H1 (cell line): ENCODE data around the gene OCLN. TPM values are rescaled to one million over a fixed set of nuclear protein-coding genes. Genes with fewer than 3 reads are reported as not detected.

ENCODE experiments used
- CTCF ChIA-PET: fragments of 300-600 bp; sonication (Branson Sonifier 250); formaldehyde crosslinking; loops from one replicate; lab custom pipeline; 2021; ENCODE audit not compliant: partially characterized antibody; lab: Charles Lee
- POLR2A ChIA-PET: fragments of 300-600 bp; sonication (Branson Sonifier 250); formaldehyde crosslinking; loops from one replicate; lab custom pipeline; 2021; ENCODE audit warnings: inconsistent platforms; ENCODE audit not compliant: partially characterized antibody; lab: Charles Lee
- DNase-seq, 2 experiments: peaks; one replicate each; pipeline versions ENCODE4 v3.0.0 to v3.0.0-alpha.2; 2010 to 2022; ENCODE audit warnings: low spot score in 2 of 2, low read depth in 1 of 2, mixed read lengths in 1 of 2
- FAIRE-seq: peaks from 2 replicates; lab custom pipeline; 2011; peaks lifted over from hg19 to GRCh38; lab: Jason Lieb, UNC
- H2AFZ ChIP-seq: 2 replicates; pipeline ENCODE4 v1.8.1; 2012; ENCODE audit warnings: low read length, inconsistent platforms
- H2AK5ac ChIP-seq: 2 replicates; pipeline ENCODE4 v1.6.1; 2013; ENCODE audit warnings: low read depth, low read length
- H2BK120ac ChIP-seq: replicated peaks from 2 replicates; pipeline ENCODE3; 2013; ENCODE audit warnings: low read depth, low read length, inconsistent platforms
- H2BK12ac ChIP-seq: 2 replicates; pipeline ENCODE4 v1.6.1; 2013; ENCODE audit warnings: low read depth, low read length
- H2BK15ac ChIP-seq: 2 replicates; pipeline ENCODE4 v1.6.1; 2013; ENCODE audit warnings: low read length
- H2BK20ac ChIP-seq: 2 replicates; pipeline ENCODE4 v1.6.1; 2013; ENCODE audit warnings: low read length
- H2BK5ac ChIP-seq: 2 replicates; pipeline ENCODE4 v1.6.1; 2013; ENCODE audit warnings: low read depth, low read length
- H3K14ac ChIP-seq: 2 replicates; pipeline ENCODE4 v1.6.1; 2013; ENCODE audit warnings: inconsistent platforms; ENCODE audit not compliant: insufficient read length
- H3K18ac ChIP-seq: 2 replicates; pipeline ENCODE4 v1.6.1; 2013; ENCODE audit warnings: low read length; ENCODE audit errors: extremely low read depth
- H3K23ac ChIP-seq: 2 replicates; pipeline ENCODE4 v1.6.1; 2013; ENCODE audit warnings: inconsistent platforms; ENCODE audit not compliant: insufficient read length
- H3K23me2 ChIP-seq: 2 replicates; pipeline ENCODE4 v1.6.1; 2013; ENCODE audit warnings: low read depth, low read length
- H3K27ac ChIP-seq: 2 replicates; pipeline ENCODE4 v1.6.1; 2011; ENCODE audit warnings: low read depth, low read length, inconsistent platforms
- H3K27me3 ChIP-seq, 4 experiments: replicated peaks in 1 of 4; 1 replicate in 1 of 4; 2 replicates in 3 of 4; pipeline versions ENCODE4 v1.6.1 to v1.8.1; 2011 to 2013; ENCODE audit warnings: low read length in 3 of 4, mild to moderate bottlenecking in 3 of 4, inconsistent platforms in 2 of 4, mixed read lengths in 2 of 4, moderate library complexity in 1 of 4; ENCODE audit not compliant: control insufficient read depth in 3 of 4, insufficient read depth in 3 of 4; ENCODE audit errors: extremely low read depth in 1 of 4
- H3K36me3 ChIP-seq, 4 experiments: 2 replicates each; pipeline versions ENCODE4 v1.6.1 to v1.8.1; 2011 to 2013; ENCODE audit warnings: mild to moderate bottlenecking in 4 of 4, low read length in 3 of 4, moderate library complexity in 2 of 4, control low read depth in 1 of 4, inconsistent platforms in 1 of 4; ENCODE audit not compliant: insufficient read depth in 4 of 4, control insufficient read depth in 2 of 4
- H3K4ac ChIP-seq: replicated peaks from 2 replicates; pipeline ENCODE3; 2013; ENCODE audit warnings: low read length, low read depth, mixed read lengths, inconsistent platforms; ENCODE audit not compliant: insufficient read length
- H3K4me1 ChIP-seq, 4 experiments: replicated peaks in 1 of 4; 1 replicate in 1 of 4; 2 replicates in 3 of 4; pipeline versions ENCODE4 v1.6.1 to v1.8.1; 2011 to 2013; ENCODE audit warnings: low read length in 3 of 4, inconsistent platforms in 2 of 4, mixed read lengths in 1 of 4; ENCODE audit not compliant: insufficient read depth in 4 of 4, control insufficient read depth in 3 of 4
- H3K4me2 ChIP-seq, 2 experiments: 2 replicates each; pipeline versions ENCODE4 v1.6.1 to v1.8.1; 2011 to 2013; ENCODE audit warnings: low read depth in 2 of 2, low read length in 2 of 2, control low read depth in 1 of 2, inconsistent platforms in 1 of 2, mild to moderate bottlenecking in 1 of 2; ENCODE audit not compliant: insufficient read depth in 1 of 2
- H3K4me3 ChIP-seq, 4 experiments: fragments of 200-600, 300-600 bp in 1 of 4; sonication (generic), shearing (Covaris generic), sonication (Bioruptor Twin) in 1 of 4; 2 replicates each; pipeline versions ENCODE4 v1.5.1 to v1.8.1; 2011 to 2016; ENCODE audit warnings: low read length in 4 of 4, low read depth in 3 of 4, control low read depth in 2 of 4, inconsistent platforms in 2 of 4, mild to moderate bottlenecking in 2 of 4, mixed read lengths in 1 of 4, moderate library complexity in 1 of 4; ENCODE audit not compliant: insufficient read depth in 2 of 4; ENCODE audit errors: extremely low read depth in 1 of 4
- H3K56ac ChIP-seq: replicated peaks from 2 replicates; pipeline ENCODE3; 2013; ENCODE audit warnings: low read depth, mild to moderate bottlenecking, mixed read lengths, low read length, inconsistent platforms; ENCODE audit not compliant: insufficient read length
- H3K79me1 ChIP-seq: 2 replicates; pipeline ENCODE4 v1.6.1; 2013; ENCODE audit warnings: low read depth, low read length, control low read depth
- H3K79me2 ChIP-seq, 2 experiments: 2 replicates each; pipeline versions ENCODE4 v1.6.1 to v1.8.1; 2012 to 2013; ENCODE audit warnings: low read length in 2 of 2, mild to moderate bottlenecking in 2 of 2, inconsistent platforms in 1 of 2; ENCODE audit not compliant: insufficient read depth in 2 of 2, control insufficient read depth in 1 of 2
- H3K9ac ChIP-seq, 4 experiments: replicated peaks in 1 of 4; 1 replicate in 1 of 4; 2 replicates in 3 of 4; pipeline versions ENCODE4 v1.6.1 to v1.8.1; 2011 to 2013; ENCODE audit warnings: low read depth in 3 of 4, low read length in 3 of 4, control low read depth in 2 of 4, mild to moderate bottlenecking in 2 of 4, moderate library complexity in 2 of 4, inconsistent platforms in 1 of 4; ENCODE audit errors: extremely low read depth in 1 of 4
- H3K9me3 ChIP-seq, 2 experiments: 2 replicates each; pipeline versions ENCODE4 v1.6.1 to v1.8.1; 2012 to 2013; ENCODE audit warnings: mild to moderate bottlenecking in 2 of 2, moderate library complexity in 2 of 2, control low read depth in 1 of 2, inconsistent platforms in 1 of 2, low read depth in 1 of 2, low read length in 1 of 2, mixed read lengths in 1 of 2; ENCODE audit not compliant: insufficient read depth in 2 of 2
- H4K20me1 ChIP-seq, 2 experiments: replicated peaks in 1 of 2; 2 replicates each; pipeline versions ENCODE3 to v1.8.1; 2011 to 2013; ENCODE audit warnings: inconsistent platforms in 2 of 2, low read length in 2 of 2, mild to moderate bottlenecking in 1 of 2; ENCODE audit not compliant: insufficient read depth in 2 of 2, control insufficient read depth in 1 of 2
- H4K5ac ChIP-seq: 2 replicates; pipeline ENCODE4 v1.6.1; 2013; ENCODE audit warnings: low read length, low read depth, mixed read lengths, inconsistent platforms; ENCODE audit not compliant: insufficient read length
- H4K8ac ChIP-seq: 2 replicates; pipeline ENCODE4 v1.8.0; 2013; ENCODE audit warnings: mild to moderate bottlenecking, moderate library complexity, low read length, inconsistent platforms; ENCODE audit not compliant: insufficient read depth; ENCODE audit errors: extremely low read depth
- H4K91ac ChIP-seq: replicated peaks from 2 replicates; pipeline ENCODE3; 2013; ENCODE audit warnings: low read length, mixed read lengths, inconsistent platforms; ENCODE audit not compliant: insufficient read length
- HDAC6 ChIP-seq: IDR thresholded peaks from one replicate; pipeline ENCODE4 v1.7.1; 2012; ENCODE audit warnings: low read depth, mild to moderate bottlenecking, inconsistent platforms, low read length, moderate library complexity
- JUND ChIP-seq: IDR thresholded peaks from 2 replicates; pipeline ENCODE4 v1.6.1; 2011; ENCODE audit warnings: mild to moderate bottlenecking, improper control_type of control experiment, low read length
- WGBS, 2 experiments: shearing (Covaris generic) in 1 of 2; methylation state at CpG; one replicate each; pipeline versions ENCODE4 v1.1.6 to v1.1.7; 2013 to 2015; ENCODE audit warnings: low lambda C conversion rate in 2 of 2, mixed read lengths in 2 of 2, inconsistent platforms in 1 of 2, low coverage in 1 of 2, missing lambda C conversion rate in 1 of 2; ENCODE audit not compliant: insufficient replicate concordance in 2 of 2, insufficient coverage in 1 of 2, insufficient read length in 1 of 2; ENCODE audit errors: extremely low coverage in 1 of 2, missing lambda C conversion rate in 1 of 2; 5-methylcytosine and 5-hydroxymethylcytosine counted together
- polyA plus RNA-seq, 7 experiments: library from polyadenylated mRNA; depleted of rRNA in 3 of 7; stranded (reverse) in 5 of 7; unstranded in 2 of 7; fragments of >200 nt in 5 of 7; fragments of 200-250 nt in 2 of 7; gene quantifications; 1 replicate in 5 of 7; 2 replicates in 1 of 7; 4 replicates in 1 of 7; pipeline versions ENCODE4 v1.2.1 to v1.2.3, GENCODE V29; 2011 to 2013; ENCODE audit warnings: missing spikeins in 2 of 7, mixed read lengths in 2 of 7
- total RNA-seq: library from RNA; stranded (reverse); fragmentation: NEBNext Ultra II Directional; extraction: Animal tissue kit (Norgen Biotek cat#: 25700); gene quantifications from 2 replicates; pipeline ENCODE4 v1.2.1, GENCODE V29; 2021

OCLN gene
- total and polyA plus RNA-seq, 2 of the 8 experiments (the other 6 are each of a cell fraction or from before 2014, with no cell fraction given) = 27.9 to 85.5 TPM

GRCh38 chr5:69502767-69503488 is 10.3 kb downstream of the OCLN start:
- Histone ChIP-seq H3K14ac (no peak overlapping the region), H3K27ac (peak overlapping the region; percentile 13; the same call in 1 of the 2 replicates), H3K9me3 (no peaks in the 10 kb centered on the region), H4K5ac (no peak overlapping the region)
- DNase-seq = no peak
- TF ChIP-seq HDAC6 = no peak
- 0 out of 2 replicates have a peak, but pooled peaks have one; percentile 25 for TF ChIP-seq JUND
- TF ChIP-seq, all 59 proteins: peak for 1
- no peak overlapping the region for H2BK15ac ChIP-seq
- no peak overlapping the region for H3K9ac ChIP-seq
- ChIA-PET CTCF (interaction anchor here (0.6 to 1.5 kb wide), 3 partner anchors 90 to 140 kb away, joined by 3 to 5 read pairs (median 3); no protein-coding TSS in a partner anchor), POLR2A (interaction anchor here (1.4 kb wide), 1 partner anchor 10 kb away, joined by 6 read pairs; no protein-coding TSS in a partner anchor)
- peaks cover 0 to 31% (median 11%) of the 10 kb centered on the region in 4 experiments; a peak in 7 of 8 replicates for H3K36me3 ChIP-seq
- H4K91ac ChIP-seq = no peak overlapping the region
- H2AK5ac ChIP-seq = peak overlapping the region; percentile 19; the same call in 1 of the 2 replicates
- H3K4me3 ChIP-seq = peak overlapping the region in 1 of 4 experiments; percentile 8; a peak in 1 of 8 replicates
- peaks cover 0 to 72% of the 10 kb centered on the region in 2 experiments; a peak in 3 of 4 replicates for H3K79me2 ChIP-seq
- H2BK12ac ChIP-seq = no peak overlapping the region; the same call in 1 of the 2 replicates
- H3K4ac ChIP-seq = no peak overlapping the region
- H3K27me3 ChIP-seq = no peaks in the 10 kb centered on the region
- peak overlapping the region; percentile 16 to 26; a peak in 3 of 4 replicates for H3K4me2 ChIP-seq
- no peak for FAIRE-seq
- no peak overlapping the region for H3K23ac ChIP-seq
- H3K56ac ChIP-seq = no peak overlapping the region
- H4K20me1 ChIP-seq = peaks cover 8 to 10% of the 10 kb centered on the region in 2 experiments
- H2AFZ ChIP-seq = no peak overlapping the region
- H2BK5ac ChIP-seq = peak overlapping the region; percentile 36; the same call in 1 of the 2 replicates
- no peaks in the 10 kb centered on the region for H3K23me2 ChIP-seq
- no peak overlapping the region for H3K18ac ChIP-seq
- no peak overlapping the region for H4K8ac ChIP-seq
- H3K4me1 ChIP-seq = peaks cover 0 to 15% (median 10%) of the 10 kb centered on the region in 4 experiments; a peak in 6 of 7 replicates
- H3K79me1 ChIP-seq = peaks cover 5% of the 10 kb centered on the region; the same call in 1 of the 2 replicates
- H2BK20ac ChIP-seq = no peak overlapping the region
- 60% methylated on average over 7 of the region's 7 CpGs; no CpG with 5 or more reads in 1 of the 2 experiments for WGBS, 2 experiments
- no peak overlapping the region for H2BK120ac ChIP-seq
